Skeletal muscle satellite cell (primary cell): Measurements from ENCODE around the gene CEP83.

ENCODE experiments used
- H3K27me3 ChIP-seq: 2 replicates; pipeline ENCODE4 v1.7.0; 2013; ENCODE audit warnings: low read length; ENCODE audit not compliant: control insufficient read depth, insufficient read depth
- H3K36me3 ChIP-seq: 2 replicates; pipeline ENCODE4 v1.7.0; 2013; ENCODE audit warnings: mild to moderate bottlenecking, control low read depth, low read length; ENCODE audit not compliant: insufficient read depth
- H3K4me1 ChIP-seq: 2 replicates; pipeline ENCODE4 v1.7.0; 2013; ENCODE audit warnings: low read length; ENCODE audit not compliant: control insufficient read depth, insufficient read depth
- H3K4me2 ChIP-seq: 2 replicates; pipeline ENCODE4 v1.7.0; 2013; ENCODE audit warnings: mild to moderate bottlenecking, low read length
- H3K4me3 ChIP-seq: 2 replicates; pipeline ENCODE4 v1.7.0; 2013; ENCODE audit warnings: low read length
- H3K9ac ChIP-seq: 2 replicates; pipeline ENCODE4 v1.7.0; 2013; ENCODE audit warnings: mild to moderate bottlenecking, low read depth, low read length, moderate library complexity
- H3K9me3 ChIP-seq: replicated peaks from 2 replicates; pipeline ENCODE4 v1.7.0; 2013; ENCODE audit warnings: mild to moderate bottlenecking, control low read depth, low read length

The CEP83 gene

GRCh38 chr12:94297096-94297699, 162.5 kb downstream of the CEP83 start:
- no peak overlapping the region for H3K4me3 ChIP-seq
- no peak overlapping the region for H3K4me2 ChIP-seq
- no peaks in the 10 kb centered on the region for H3K27me3 ChIP-seq
- H3K4me1 ChIP-seq = no peaks in the 10 kb centered on the region
- no peaks in the 10 kb centered on the region for H3K9me3 ChIP-seq
- H3K36me3 ChIP-seq = peaks cover 10% of the 10 kb centered on the region
- no peak overlapping the region for H3K9ac ChIP-seq

- peak overlapping the region; percentile 56 for H3K4me2 ChIP-seq
- H3K4me1 ChIP-seq = peaks cover 21% of the 10 kb centered on the region
- no peaks in the 10 kb centered on the region for H3K9me3 ChIP-seq
- no peak overlapping the region for H3K9ac ChIP-seq
- peak overlapping the region; percentile 2 for H3K4me3 ChIP-seq
- no peaks in the 10 kb centered on the region for H3K36me3 ChIP-seq
- no peaks in the 10 kb centered on the region for H3K27me3 ChIP-seq
These were observed 169.3 kb downstream of the CEP83 start for GRCh38 chr12:94290353-94290752.

GRCh38 chr12:94289461-94290312, 170.0 kb downstream of the CEP83 start:
- H3K4me3 ChIP-seq = peak overlapping the region; percentile 6
- peaks cover 21% of the 10 kb centered on the region for H3K4me1 ChIP-seq
- H3K9me3 ChIP-seq = no peaks in the 10 kb centered on the region
- peak overlapping the region; percentile 56 for H3K4me2 ChIP-seq
- H3K9ac ChIP-seq = no peak overlapping the region
- no peaks in the 10 kb centered on the region for H3K27me3 ChIP-seq
- no peaks in the 10 kb centered on the region for H3K36me3 ChIP-seq

- Histone ChIP-seq H3K4me3 (no peak overlapping the region), H3K4me2 (no peak overlapping the region), H3K36me3 (no peaks in the 10 kb centered on the region), H3K9me3 (no peaks in the 10 kb centered on the region), H3K4me1 (peaks cover 21% of the 10 kb centered on the region), H3K27me3 (no peaks in the 10 kb centered on the region), H3K9ac (no peak overlapping the region)
These were observed 172.4 kb downstream of the CEP83 start for GRCh38 chr12:94287245-94287628.

- peaks cover 21% of the 10 kb centered on the region for H3K4me1 ChIP-seq
- H3K9me3 ChIP-seq = no peaks in the 10 kb centered on the region
- no peak overlapping the region for H3K9ac ChIP-seq
- no peak overlapping the region for H3K4me3 ChIP-seq
- no peak overlapping the region for H3K4me2 ChIP-seq
- no peaks in the 10 kb centered on the region for H3K27me3 ChIP-seq
- H3K36me3 ChIP-seq = no peaks in the 10 kb centered on the region
These were observed 173.0 kb downstream of the CEP83 start for GRCh38 chr12:94286583-94287244.

GRCh38 chr12:94285943-94286582, 173.6 kb downstream of the CEP83 start:
- Histone ChIP-seq H3K9ac (no peak overlapping the region), H3K4me3 (no peak overlapping the region), H3K36me3 (no peaks in the 10 kb centered on the region), H3K4me1 (peaks cover 21% of the 10 kb centered on the region), H3K4me2 (no peak overlapping the region), H3K9me3 (no peaks in the 10 kb centered on the region), H3K27me3 (no peaks in the 10 kb centered on the region)

- Histone ChIP-seq H3K36me3 (no peaks in the 10 kb centered on the region), H3K9ac (no peak overlapping the region), H3K27me3 (no peaks in the 10 kb centered on the region), H3K4me1 (peaks cover 11% of the 10 kb centered on the region), H3K9me3 (no peaks in the 10 kb centered on the region), H3K4me2 (no peak overlapping the region), H3K4me3 (no peak overlapping the region)
These were observed 174.8 kb downstream of the CEP83 start for GRCh38 chr12:94284859-94285258.

- Histone ChIP-seq H3K9me3 (no peaks in the 10 kb centered on the region), H3K27me3 (no peaks in the 10 kb centered on the region), H3K9ac (no peak overlapping the region), H3K4me3 (no peak overlapping the region), H3K4me2 (no peak overlapping the region), H3K4me1 (peaks cover 3% of the 10 kb centered on the region), H3K36me3 (no peaks in the 10 kb centered on the region)
These were observed 175.6 kb downstream of the CEP83 start for GRCh38 chr12:94284046-94284445.

GRCh38 chr12:94282675-94283074, 177.0 kb downstream of the CEP83 start:
- H3K4me2 ChIP-seq = no peak overlapping the region
- H3K27me3 ChIP-seq = no peaks in the 10 kb centered on the region
- no peak overlapping the region for H3K9ac ChIP-seq
- H3K36me3 ChIP-seq = no peaks in the 10 kb centered on the region
- H3K4me1 ChIP-seq = peaks cover 1% of the 10 kb centered on the region
- no peak overlapping the region for H3K4me3 ChIP-seq
- no peaks in the 10 kb centered on the region for H3K9me3 ChIP-seq

GRCh38 chr12:94280063-94280462, 179.6 kb downstream of the CEP83 start:
- Histone ChIP-seq H3K4me1 (peaks cover 3% of the 10 kb centered on the region), H3K36me3 (no peaks in the 10 kb centered on the region)

GRCh38 chr12:94277426-94278000, 182.2 kb downstream of the CEP83 start:
- no peaks in the 10 kb centered on the region for H3K9me3 ChIP-seq
- H3K4me3 ChIP-seq = no peak overlapping the region
- no peaks in the 10 kb centered on the region for H3K27me3 ChIP-seq
- no peak overlapping the region for H3K4me2 ChIP-seq
- no peaks in the 10 kb centered on the region for H3K36me3 ChIP-seq
- H3K9ac ChIP-seq = no peak overlapping the region
- peaks cover 3% of the 10 kb centered on the region for H3K4me1 ChIP-seq

More at GRCh38 chr12:94280063-94280462, 179.6 kb downstream of the CEP83 start:
- Histone ChIP-seq H3K9ac (no peak overlapping the region), H3K4me2 (no peak overlapping the region), H3K27me3 (no peaks in the 10 kb centered on the region), H3K4me3 (no peak overlapping the region), H3K9me3 (no peaks in the 10 kb centered on the region)
